SH-SY5Y (cell line): ENCODE measurements around the gene SLC38A8.
A peak's percentile ranks its signal among the peaks of the same experiment; 100 is the strongest.

Source experiments
- GATA2 ChIP-seq: IDR thresholded peaks from 2 replicates; pipeline ENCODE4 v1.6.1; 2011; ENCODE audit warnings: mild to moderate bottlenecking, low read depth, low read length
- GATA3 ChIP-seq: IDR thresholded peaks from 2 replicates; pipeline ENCODE4 v1.6.1; 2011; ENCODE audit warnings: low read depth, mild to moderate bottlenecking, low read length, moderate library complexity

SLC38A8 gene

GRCh38 chr16:83992624-83993023, 50.0 kb downstream of the SLC38A8 start:
- TF ChIP-seq GATA3 (no peak), GATA2 (no peak)

- no peak for TF ChIP-seq GATA3
Measured at GRCh38 chr16:83990492-83990891, 52.1 kb downstream of the SLC38A8 start.

- TF ChIP-seq GATA2 = no peak
Measured at GRCh38 chr16:83989300-83989699, 53.3 kb downstream of the SLC38A8 start.

- TF ChIP-seq GATA2 (peak; percentile 61; the same call in 1 of the 2 replicates), GATA3 (no peak)
Measured at GRCh38 chr16:83983491-83983890, 59.1 kb downstream of the SLC38A8 start.

GRCh38 chr16:83981799-83982198, 60.8 kb downstream of the SLC38A8 start:
- TF ChIP-seq GATA3 (no peak), GATA2 (no peak)

GRCh38 chr16:83980794-83981193, 61.8 kb downstream of the SLC38A8 start:
- no peak for TF ChIP-seq GATA2
- TF ChIP-seq GATA3 = no peak

GRCh38 chr16:83979441-83979840, 63.2 kb downstream of the SLC38A8 start:
- no peak for TF ChIP-seq GATA3
- no peak for TF ChIP-seq GATA2

- TF ChIP-seq GATA2 (no peak), GATA3 (no peak)
Measured at GRCh38 chr16:83978401-83978904, 64.1 kb downstream of the SLC38A8 start.

- TF ChIP-seq GATA2 = no peak
- no peak for TF ChIP-seq GATA3
Measured at GRCh38 chr16:83977056-83977815, 65.4 kb downstream of the SLC38A8 start.

- TF ChIP-seq GATA3 = no peak
- TF ChIP-seq GATA2 = no peak
Measured at GRCh38 chr16:83975590-83976260, 66.9 kb downstream of the SLC38A8 start.

- no peak for TF ChIP-seq GATA2
- TF ChIP-seq GATA3 = no peak
Measured at GRCh38 chr16:83974475-83974874, 68.1 kb downstream of the SLC38A8 start.

- TF ChIP-seq GATA3 = no peak
- TF ChIP-seq GATA2 = no peak
Measured at GRCh38 chr16:83973581-83974385, 68.8 kb downstream of the SLC38A8 start.

GRCh38 chr16:83973077-83973476, 69.5 kb downstream of the SLC38A8 start:
- TF ChIP-seq GATA2 (no peak), GATA3 (no peak)

- TF ChIP-seq GATA2 = no peak
- TF ChIP-seq GATA3 = no peak
Measured at GRCh38 chr16:83972256-83973008, 70.2 kb downstream of the SLC38A8 start.
